SK-N-MC (cell line): Measurements from ENCODE around the gene MSANTD2.

Source experiments
- EZH2 ChIP-seq: fragments of 200-600 bp; sonication (generic); IDR thresholded peaks from one replicate; pipeline ENCODE4 v1.6.1; 2017; ENCODE audit warnings: antibody characterized with exemption
- POLR2AphosphoS5 ChIP-seq: IDR thresholded peaks from 2 replicates; pipeline ENCODE4 v1.6.1; 2012; ENCODE audit warnings: mild to moderate bottlenecking, low read depth, low read length, borderline replicate concordance

GRCh38 chr11:124798991-124799347 lies 1.2 kb downstream of the MSANTD2 start:
- TF ChIP-seq EZH2 (no peak), POLR2AphosphoS5 (no peak)
